Left ventricle myocardium superior (tissue), 1 donor: Measurements from ENCODE around the gene KCNF1. TPM values are rescaled to one million over a fixed set of nuclear protein-coding genes. Genes with fewer than 3 reads are reported as not detected.

ENCODE experiments used
- ATAC-seq: fragments of 200-7000 bp; cut with Tn5 transposase; one replicate; pipeline ENCODE4 v1.9.1; 2020; ENCODE audit warnings: mild to moderate bottlenecking, moderate library complexity
- DNase-seq: peaks from one replicate; pipeline ENCODE4 v3.0.0-alpha.2; 2020
- intact Hi-C: fragments of 100-400 bp; cut with micrococcal nuclease; formaldehyde crosslinking; loops from one replicate; pipeline ENCODE4 v1.11.0; 2022
- total RNA-seq: library from RNA; stranded (reverse); fragmentation: NEBNext Ultra II Directional; extraction: Animal tissue kit (Norgen Biotek cat#: 25700); gene quantifications from one replicate; pipeline ENCODE4 v1.2.1, GENCODE V29; 2021
- donor health status: DM: no; HTN: yes; CAD: no; lungs with severe emphysema.

KCNF1 gene
- total RNA-seq, 1 donor from 2014 or later, result 0.17 TPM

- DNase-seq (no peak), ATAC-seq (no peak)
- intact Hi-C loops, result no loop called here
Measured at GRCh38 chr2:10933700-10934225, 22.0 kb downstream of the KCNF1 start.

DNA sequence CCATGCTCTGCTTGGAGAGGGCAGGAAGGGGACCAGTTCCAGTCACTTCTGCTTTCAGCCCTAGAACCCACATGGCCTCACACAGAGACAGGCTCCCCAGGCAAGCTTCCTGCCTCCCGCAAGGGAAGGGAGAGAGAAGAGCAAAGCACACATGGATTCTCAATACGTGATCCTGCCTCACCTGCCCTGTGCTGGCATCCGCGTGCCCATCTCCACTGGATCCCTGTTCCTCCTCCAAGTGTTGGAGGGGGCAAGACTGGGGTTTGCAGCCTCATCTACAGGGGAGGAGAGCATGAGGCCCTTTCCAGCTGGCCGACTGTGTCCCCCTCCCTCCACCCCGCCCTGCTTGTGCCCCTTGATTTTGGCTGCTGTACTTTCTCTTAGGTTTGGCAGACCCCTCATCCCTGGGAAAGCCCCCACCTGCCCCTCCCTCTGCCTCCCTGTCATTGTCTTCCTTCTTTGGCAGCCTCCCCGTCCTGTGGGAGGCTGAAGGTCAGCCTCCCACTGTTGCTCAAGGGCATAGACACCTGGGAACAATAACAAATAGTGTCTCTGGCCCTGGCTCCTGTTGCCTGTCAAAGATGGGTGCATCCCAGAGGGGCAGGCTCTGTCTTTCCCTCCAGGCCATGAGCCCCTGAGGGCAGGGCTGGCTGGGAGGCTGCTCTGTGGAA is 22.7 kb downstream of the KCNF1 start:
- intact Hi-C loops, result no loop called here
- no peak for DNase-seq
- ATAC-seq, result no peak

DNA sequence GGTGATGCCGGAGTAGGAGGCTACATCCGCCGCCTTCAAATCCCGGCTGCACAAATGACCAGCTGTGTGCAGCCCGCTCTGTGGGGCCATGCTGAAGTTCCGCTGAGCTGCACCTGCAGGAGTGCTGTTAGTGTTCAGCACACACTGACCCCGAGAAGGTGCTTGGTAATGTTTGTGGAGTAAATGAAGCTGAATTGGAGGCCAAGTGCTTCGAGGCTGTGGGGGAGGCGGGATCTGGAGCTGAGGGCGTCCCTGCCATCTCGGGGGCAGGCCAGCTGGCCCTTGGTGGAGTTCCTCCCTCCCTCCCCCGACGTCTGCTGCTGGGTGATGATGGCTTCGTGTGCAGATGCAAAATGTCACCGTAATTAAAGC is 23.2 kb downstream of the KCNF1 start:
- DNase-seq (no peak), ATAC-seq (peak; percentile 67)
- intact Hi-C loops, result no loop called here

- ATAC-seq, result no peak
- no peak for DNase-seq
- intact Hi-C loops, result no loop called here
Measured at GRCh38 chr2:10935366-10935918, 23.7 kb downstream of the KCNF1 start.

DNA sequence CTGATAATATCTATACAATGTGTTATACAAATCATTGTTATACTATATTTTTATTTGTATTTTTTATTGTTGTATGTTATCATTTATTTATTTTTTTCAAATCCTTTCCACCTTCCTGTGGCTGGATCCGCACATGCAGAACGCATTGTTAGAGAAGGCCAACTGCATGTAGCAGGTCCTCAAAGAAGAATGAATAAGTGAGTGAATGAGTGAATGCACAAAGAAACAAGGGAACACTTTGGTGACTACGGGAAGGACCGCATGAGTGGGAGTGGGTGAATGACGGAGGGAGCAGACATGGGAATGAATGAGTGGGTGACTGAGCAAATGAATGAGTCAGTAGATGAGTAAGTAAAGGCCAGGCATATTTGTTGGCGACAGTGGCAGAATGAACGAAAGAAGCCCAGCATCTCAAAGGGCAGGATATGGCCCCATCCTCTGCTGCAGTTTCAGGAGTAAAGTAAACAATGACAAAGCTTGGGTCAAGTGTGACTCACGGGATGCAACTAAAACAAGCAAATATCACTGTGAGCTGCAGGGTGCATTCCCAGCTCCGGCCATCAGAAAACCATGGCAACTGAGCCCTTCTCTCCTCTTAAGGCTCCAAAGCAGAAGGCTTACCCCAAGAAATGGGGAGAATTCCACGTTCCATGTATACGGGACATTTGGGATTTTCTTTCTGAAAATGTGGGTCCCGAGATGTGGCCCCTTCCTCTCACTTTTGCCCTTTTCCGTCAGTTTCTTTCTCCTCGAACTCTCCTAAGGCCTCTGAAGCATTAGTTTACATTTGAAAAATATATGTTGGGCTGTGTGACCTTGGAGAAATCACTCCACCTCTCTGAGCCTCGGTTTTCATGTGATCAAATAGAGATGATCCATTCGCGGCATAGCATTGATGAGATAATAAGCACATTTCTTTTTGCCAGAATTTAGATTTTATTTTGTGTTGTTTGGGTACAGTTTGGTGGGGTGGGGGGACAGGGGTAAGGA is 24.5 kb downstream of the KCNF1 start:
- DNase-seq, result no peak
- ATAC-seq, result no peak
- intact Hi-C loops, result no loop called here

GRCh38 chr2:10939058-10939457 is 27.3 kb downstream of the KCNF1 start:
- DNase-seq (no peak), ATAC-seq (no peak)
- intact Hi-C loops, result no loop called here

DNA sequence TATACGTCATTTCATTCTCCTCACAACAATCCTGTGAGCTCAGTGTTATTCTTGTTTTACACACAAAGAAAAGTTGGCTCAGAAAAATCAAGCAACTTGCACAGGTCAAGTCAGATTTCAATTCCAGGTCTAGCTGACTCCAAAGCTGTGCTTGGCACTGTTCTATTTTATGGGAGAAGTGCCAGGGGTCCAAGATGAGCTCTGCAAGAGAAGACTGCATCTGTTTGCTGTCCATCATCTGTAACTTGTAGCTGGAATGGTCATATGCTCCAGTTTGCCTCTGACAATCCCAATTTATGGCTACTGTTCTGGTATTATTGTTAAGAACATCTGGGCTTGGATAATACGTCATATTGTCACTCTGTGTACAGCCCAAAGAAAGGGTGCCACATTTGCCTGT is 28.9 kb downstream of the KCNF1 start:
- ATAC-seq (no peak), DNase-seq (no peak)
- intact Hi-C loops, result no loop called here

DNA sequence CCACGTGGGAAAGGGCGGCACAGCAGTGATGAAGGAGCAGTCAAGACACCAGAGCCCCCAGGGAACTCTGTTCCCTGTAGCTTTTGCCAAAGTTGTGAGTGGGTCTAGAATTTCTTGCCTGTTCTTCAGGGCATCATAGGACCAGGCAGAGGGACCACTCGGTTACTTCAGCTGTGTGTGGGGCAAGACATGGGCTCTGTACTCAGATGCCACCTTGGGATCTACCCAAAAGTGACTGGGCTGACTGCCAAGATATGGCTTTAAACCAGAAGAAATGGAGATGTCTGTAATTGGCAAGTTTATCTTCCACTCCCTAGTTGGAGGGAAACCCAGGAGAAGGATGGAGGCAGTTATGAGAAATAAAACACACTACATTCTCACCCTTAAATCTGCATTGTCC is 29.6 kb downstream of the KCNF1 start:
- intact Hi-C loops, result no loop called here
- ATAC-seq, result no peak
- DNase-seq, result no peak

DNA sequence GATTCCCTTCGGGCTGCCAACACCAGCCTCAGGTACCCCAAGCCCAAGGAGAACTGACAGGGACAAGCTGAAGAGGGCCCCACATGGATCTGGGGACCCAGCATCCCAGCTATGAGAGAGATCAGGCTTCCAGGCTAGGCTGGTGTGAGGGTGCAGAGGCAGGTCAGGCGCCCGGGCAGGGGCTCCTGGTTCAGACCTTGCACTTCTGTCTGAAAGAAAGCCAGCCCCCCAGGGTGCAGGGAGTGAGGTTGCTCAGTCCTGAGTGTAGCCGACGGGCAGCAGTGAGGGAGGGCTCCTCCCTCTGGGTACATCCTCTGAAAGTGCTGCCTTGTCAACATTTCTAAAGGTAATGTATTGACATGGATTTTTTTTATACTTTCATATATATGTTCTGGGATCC is 33.1 kb downstream of the KCNF1 start:
- no peak for ATAC-seq
- intact Hi-C loops, result no loop called here
- DNase-seq, result no peak

- intact Hi-C loops, result no loop called here
- DNase-seq (no peak), ATAC-seq (no peak)
Measured at GRCh38 chr2:10946394-10946793, 34.7 kb downstream of the KCNF1 start.

GRCh38 chr2:10947005-10947440 is 35.3 kb downstream of the KCNF1 start:
- intact Hi-C loops, result no loop called here
- ATAC-seq, result no peak
- DNase-seq, result no peak

DNA sequence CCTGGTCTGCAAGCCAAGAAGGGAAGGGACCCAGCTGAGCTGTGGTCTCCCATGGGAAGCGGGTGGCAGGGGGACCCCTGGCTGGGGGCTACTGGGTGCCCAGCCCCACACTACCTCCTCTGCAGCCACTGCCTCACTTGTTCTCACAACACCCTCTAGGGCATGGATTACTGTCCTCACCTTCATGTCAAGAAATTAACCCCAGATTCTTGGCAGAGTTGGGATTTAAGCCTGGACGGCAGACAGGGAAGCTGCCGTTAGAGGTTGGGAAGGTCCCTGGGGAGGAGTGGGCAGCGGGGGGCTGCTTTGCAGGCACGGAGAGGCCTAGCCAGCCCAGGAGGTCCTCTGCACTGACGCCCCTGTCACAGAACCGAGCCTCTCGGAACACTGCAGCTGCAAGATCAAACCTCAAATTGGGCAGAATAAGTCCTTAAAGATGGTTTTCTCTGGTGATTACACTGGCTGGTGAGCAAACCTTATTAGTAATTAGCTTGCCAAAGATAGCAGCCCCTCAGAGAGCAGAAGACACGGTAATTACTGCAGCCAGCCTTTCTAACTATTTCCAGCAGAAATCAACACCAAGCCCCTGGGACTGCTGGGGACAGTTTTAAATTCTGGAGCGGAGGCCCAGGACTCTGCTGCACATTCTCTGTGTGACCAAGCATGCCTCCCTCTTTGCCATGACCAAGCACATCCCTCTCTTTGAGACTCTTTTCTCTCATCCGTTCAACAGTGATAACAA is 35.9 kb downstream of the KCNF1 start:
- ATAC-seq (no peak), DNase-seq (no peak)
- intact Hi-C loops, result no loop called here

DNA sequence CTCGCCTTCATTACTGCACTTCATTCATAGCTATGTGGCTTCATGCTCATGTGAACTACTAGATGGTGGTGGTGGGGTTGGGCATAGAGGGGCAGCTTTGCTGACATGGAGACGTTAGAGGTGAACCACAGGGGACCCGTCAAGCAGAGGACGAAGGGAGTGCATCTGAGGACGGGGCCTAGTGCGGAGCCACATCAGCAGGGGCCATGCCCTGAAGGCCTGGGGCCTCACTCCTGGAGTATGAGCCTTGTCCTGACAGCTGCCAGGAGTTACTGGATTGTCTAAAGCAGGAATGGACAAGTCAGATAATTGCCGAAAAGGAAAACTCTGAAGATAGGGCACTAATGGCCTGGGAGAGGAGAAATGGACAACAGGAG is 36.4 kb downstream of the KCNF1 start:
- no peak for ATAC-seq
- intact Hi-C loops, result no loop called here
- no peak for DNase-seq

DNA sequence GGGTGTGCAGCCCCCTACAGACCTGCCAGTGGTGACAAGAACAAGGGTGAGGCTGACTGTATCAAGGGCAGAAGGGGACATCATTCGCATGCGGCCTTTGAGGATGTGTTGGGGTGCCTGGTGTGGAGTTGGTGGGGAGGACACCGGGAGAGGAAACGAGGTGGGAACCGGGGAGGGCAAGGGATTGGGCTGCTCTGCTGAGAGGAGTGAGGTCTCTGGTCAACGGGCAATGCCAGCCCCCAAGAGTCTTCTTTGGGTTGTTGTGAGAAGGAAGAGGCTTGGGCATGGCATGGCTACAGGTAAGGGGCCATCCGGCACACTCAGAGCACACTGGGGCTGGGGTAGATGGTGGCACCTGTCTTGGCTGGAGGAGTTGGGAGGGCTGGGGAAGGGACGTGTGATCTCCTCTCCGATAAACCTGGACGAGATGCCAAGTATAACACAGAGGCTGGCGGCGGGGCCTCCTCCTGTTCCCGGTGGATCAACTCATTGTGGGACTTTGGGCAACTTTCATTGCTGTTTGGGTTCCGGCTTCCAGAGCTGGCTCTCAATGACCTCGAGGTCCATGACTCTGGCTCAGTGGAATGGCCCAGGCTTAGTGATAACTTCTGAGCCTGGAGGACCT is 37.0 kb downstream of the KCNF1 start:
- no peak for DNase-seq
- intact Hi-C loops, result no loop called here
- no peak for ATAC-seq

- no peak for DNase-seq
- intact Hi-C loops, result no loop called here
- ATAC-seq, result no peak
Measured at GRCh38 chr2:10949835-10950234, 38.1 kb downstream of the KCNF1 start.

DNA sequence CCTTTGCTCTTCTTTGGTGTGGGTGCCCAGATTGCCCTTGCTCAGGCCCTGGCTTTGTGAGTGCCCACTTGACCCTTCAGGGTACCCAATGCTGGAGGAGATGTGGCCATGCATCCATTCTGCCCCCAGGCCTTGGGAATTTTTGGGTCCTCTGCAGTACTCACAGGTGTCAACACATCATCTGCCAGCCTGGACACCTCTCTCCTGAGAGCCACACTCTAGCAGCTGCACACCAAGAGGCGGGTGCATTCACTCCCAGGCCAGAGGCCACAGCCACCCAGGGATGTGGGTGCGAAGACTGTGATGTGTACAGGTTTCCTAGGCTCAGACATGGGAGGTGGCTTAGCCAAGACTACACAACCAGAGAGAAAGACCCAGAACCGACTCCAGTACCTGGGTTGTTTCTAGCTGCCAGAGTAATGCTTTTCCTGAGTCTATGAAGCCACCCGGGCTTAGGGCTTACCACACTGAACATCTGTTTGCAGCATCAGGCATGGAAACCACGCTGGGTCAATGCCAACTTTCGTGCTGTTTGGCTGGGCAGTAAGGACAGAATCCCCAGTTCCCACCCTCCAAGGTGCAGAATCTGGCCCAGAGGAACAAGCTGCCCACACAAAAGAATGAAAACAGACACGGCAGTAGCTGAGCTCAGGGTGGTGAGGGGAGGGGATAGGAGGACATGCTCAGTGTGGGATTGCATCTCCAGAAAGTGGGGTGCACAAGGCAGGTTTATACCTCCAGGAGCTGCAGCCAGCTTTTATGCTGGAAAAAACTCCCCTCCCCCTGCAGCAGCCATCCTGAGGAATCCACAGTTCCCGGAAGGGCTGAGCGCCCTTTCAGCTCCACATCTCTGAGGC is 40.1 kb downstream of the KCNF1 start:
- DNase-seq (no peak), ATAC-seq (no peak)
- intact Hi-C loops, result no loop called here

DNA sequence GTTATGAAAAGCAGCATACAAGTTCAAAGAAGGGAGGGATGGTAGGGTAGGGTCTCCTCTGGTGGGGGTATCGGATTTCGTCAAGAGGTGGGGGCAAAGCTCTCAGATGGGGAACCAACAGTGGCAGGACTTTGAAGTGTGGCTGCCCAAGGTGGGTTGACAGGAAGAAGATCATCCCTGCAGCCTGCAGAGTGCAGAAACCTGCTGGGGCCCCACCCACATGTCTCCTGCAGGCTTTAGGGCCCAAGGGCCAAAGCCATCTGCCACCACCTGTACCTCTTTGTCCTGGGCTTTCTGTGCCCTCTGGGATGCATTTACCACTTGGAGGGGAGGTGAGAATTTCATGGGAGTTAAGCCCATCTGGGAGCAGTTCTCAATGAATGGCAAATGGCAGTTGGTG is 42.7 kb downstream of the KCNF1 start:
- DNase-seq, result no peak
- intact Hi-C loops, result no loop called here
- no peak for ATAC-seq
